Aorta (tissue), 5 donors: Measurements from ENCODE around the gene IL1F10. TPM values are rescaled to one million over a fixed set of nuclear protein-coding genes. Genes with fewer than 3 reads are reported as not detected.

Source experiments
- ATAC-seq: fragments of 200-7000 bp; cut with Tn5 transposase; one replicate; pipeline ENCODE4 v1.9.1; 2022; ENCODE audit warnings: moderate library complexity; ENCODE audit not compliant: low FRiP score
- DNase-seq, 2 donors: peaks; one replicate each; pipeline ENCODE4 v3.0.0-alpha.2; 2020
- H3K27ac ChIP-seq, 2 donors: one replicate each; pipeline ENCODE4 v1.5.1; 2013; ENCODE audit warnings: low read length in 2 of 2, mild to moderate bottlenecking in 2 of 2, moderate library complexity in 2 of 2, control low read depth in 1 of 2, inconsistent platforms in 1 of 2, low read depth in 1 of 2
- H3K27me3 ChIP-seq, 2 donors: one replicate each; pipeline ENCODE4 v1.6.1; 2013; ENCODE audit warnings: control low read depth in 1 of 2, low read length in 1 of 2, mild to moderate bottlenecking in 1 of 2, moderate library complexity in 1 of 2; ENCODE audit not compliant: insufficient read depth in 2 of 2, control insufficient read depth in 1 of 2
- H3K36me3 ChIP-seq, 2 donors: one replicate each; pipeline ENCODE4 v1.6.1; 2013; ENCODE audit warnings: control low read depth in 1 of 2, low read length in 1 of 2, mild to moderate bottlenecking in 1 of 2; ENCODE audit not compliant: insufficient read depth in 2 of 2, control insufficient read depth in 1 of 2
- H3K4me1 ChIP-seq, 2 donors: one replicate each; pipeline ENCODE4 v1.6.1; 2013; ENCODE audit warnings: low read length in 2 of 2, control low read depth in 1 of 2, mild to moderate bottlenecking in 1 of 2, moderate library complexity in 1 of 2; ENCODE audit not compliant: insufficient read depth in 2 of 2, control insufficient read depth in 1 of 2
- H3K4me3 ChIP-seq, 2 donors: one replicate each; pipeline ENCODE4 v1.5.1; 2013; ENCODE audit warnings: low read length in 2 of 2, control low read depth in 1 of 2, mild to moderate bottlenecking in 1 of 2
- H3K9me3 ChIP-seq: one replicate; pipeline ENCODE4 v1.6.1; 2013; ENCODE audit warnings: mild to moderate bottlenecking, low read length; ENCODE audit not compliant: control insufficient read depth
- WGBS, 2 donors: extraction: QIAGEN DNeasy Blood & Tissue Kit; methylation state at CpG; one replicate each; pipeline ENCODE4 v1.1.7; 2013; 5-methylcytosine and 5-hydroxymethylcytosine counted together
- intact Hi-C, 2 donors: fragments of 100-400 bp; cut with DNase I; formaldehyde crosslinking; loops; one replicate each; pipeline versions ENCODE4 v1.14.2 to v1.15.0; 2022
- polyA plus RNA-seq, 2 donors: library from polyadenylated mRNA; stranded (reverse); fragments of 200-250 nt; gene quantifications; one replicate each; pipeline ENCODE4 v1.2.3, GENCODE V29; 2013
- total RNA-seq, 2 donors: library from RNA; stranded (reverse); fragmentation: NEBNext Ultra II Directional; extraction: Animal tissue kit (Norgen Biotek cat#: 25700); gene quantifications; one replicate each; pipeline ENCODE4 v1.2.1, GENCODE V29; 2021
- donor health status: healthy with polysubstance abuse.
- donor health status: Bipolar disorder and iron deficiency.
- donor health status: DM: no; HTN: no; CAD: no.
- donor health status: DM: no; HTN: no; CAD: no.
- donor health status: DM: yes; HTN: yes; CAD: no.

The IL1F10 gene
- total and polyA plus RNA-seq, 4 donors: not detected

DNA sequence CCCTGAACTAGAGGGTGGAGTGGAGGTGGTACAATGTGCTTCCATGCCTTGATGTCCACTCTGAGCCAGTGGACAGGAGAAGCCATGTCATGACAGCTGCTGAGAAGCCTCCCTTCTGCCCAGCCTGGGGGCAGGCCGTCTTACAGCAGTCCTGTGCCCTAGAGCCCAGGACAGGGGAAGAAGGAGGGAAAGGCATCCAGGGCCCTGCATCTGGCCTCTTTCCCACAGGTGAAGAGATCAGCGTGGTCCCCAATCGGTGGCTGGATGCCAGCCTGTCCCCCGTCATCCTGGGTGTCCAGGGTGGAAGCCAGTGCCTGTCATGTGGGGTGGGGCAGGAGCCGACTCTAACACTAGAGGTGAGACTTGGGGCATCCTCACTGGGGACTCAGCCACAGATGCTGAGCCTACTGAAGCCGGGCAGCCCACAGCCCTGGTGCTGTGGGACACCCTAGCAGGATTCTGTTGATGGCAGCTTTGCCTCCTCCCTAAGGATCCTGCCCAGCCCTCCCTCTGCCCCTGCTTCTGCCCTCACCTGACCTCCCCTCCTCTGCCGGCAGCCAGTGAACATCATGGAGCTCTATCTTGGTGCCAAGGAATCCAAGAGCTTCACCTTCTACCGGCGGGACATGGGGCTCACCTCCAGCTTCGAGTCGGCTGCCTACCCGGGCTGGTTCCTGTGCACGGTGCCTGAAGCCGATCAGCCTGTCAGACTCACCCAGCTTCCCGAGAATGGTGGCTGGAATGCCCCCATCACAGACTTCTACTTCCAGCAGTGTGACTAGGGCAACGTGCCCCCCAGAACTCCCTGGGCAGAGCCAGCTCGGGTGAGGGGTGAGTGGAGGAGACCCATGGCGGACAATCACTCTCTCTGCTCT lies 5.6 kb upstream of the IL1F10 start:
- DNase-seq: no peak
- Histone ChIP-seq H3K27me3 (no peaks in the 10 kb centered on the region), H3K9me3 (peaks cover 3% of the 10 kb centered on the region), H3K27ac (no peak overlapping the region), H3K4me3 (no peak overlapping the region), H3K4me1 (no peaks in the 10 kb centered on the region), H3K36me3 (no peaks in the 10 kb centered on the region)
- WGBS, 2 donors: 86 to 87% methylated on average over 18 of the region's 18 CpGs
- intact Hi-C loops: no loop called here
- no peak for ATAC-seq

GRCh38 chr2:113064281-113064680 lies 3.5 kb upstream of the IL1F10 start:
- Histone ChIP-seq H3K27me3 (no peaks in the 10 kb centered on the region), H3K27ac (no peak overlapping the region), H3K4me3 (no peak overlapping the region), H3K4me1 (no peaks in the 10 kb centered on the region), H3K9me3 (peaks cover 3% of the 10 kb centered on the region), H3K36me3 (no peaks in the 10 kb centered on the region)
- DNase-seq: no peak
- intact Hi-C loops: no loop called here
- ATAC-seq: no peak
- WGBS, 2 donors: 81 to 84% methylated on average over 5 of the region's 5 CpGs

DNA sequence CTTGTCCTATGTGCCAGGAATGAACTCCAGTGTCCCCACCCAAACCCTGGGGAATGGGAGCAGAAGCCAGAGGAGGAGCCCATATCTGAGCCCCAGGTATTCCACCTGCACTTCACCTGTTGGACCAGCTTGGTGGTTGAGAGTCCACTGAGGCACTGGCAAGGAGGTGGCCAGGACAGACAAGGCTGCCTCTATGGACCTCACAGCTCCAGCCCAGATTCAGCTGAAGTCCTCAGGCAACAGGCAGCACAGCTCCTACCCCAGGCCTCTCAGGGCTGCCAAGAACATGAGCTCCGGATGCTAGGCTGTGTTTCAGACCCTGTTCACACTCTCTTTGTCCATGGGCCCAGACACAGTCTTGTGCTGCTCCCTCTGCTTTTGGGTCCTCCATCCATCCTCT lies 2.9 kb upstream of the IL1F10 start:
- H3K27me3 ChIP-seq: no peaks in the 10 kb centered on the region
- peaks cover 3% of the 10 kb centered on the region for H3K9me3 ChIP-seq
- no peaks in the 10 kb centered on the region for H3K4me1 ChIP-seq
- DNase-seq (no peak), ATAC-seq (no peak)
- H3K4me3 ChIP-seq: no peak overlapping the region
- no peak overlapping the region for H3K27ac ChIP-seq
- 79 to 81% methylated on average over 1 of the region's 1 CpG for WGBS, 2 donors
- H3K36me3 ChIP-seq: no peaks in the 10 kb centered on the region
- intact Hi-C loops: no loop called here

DNA sequence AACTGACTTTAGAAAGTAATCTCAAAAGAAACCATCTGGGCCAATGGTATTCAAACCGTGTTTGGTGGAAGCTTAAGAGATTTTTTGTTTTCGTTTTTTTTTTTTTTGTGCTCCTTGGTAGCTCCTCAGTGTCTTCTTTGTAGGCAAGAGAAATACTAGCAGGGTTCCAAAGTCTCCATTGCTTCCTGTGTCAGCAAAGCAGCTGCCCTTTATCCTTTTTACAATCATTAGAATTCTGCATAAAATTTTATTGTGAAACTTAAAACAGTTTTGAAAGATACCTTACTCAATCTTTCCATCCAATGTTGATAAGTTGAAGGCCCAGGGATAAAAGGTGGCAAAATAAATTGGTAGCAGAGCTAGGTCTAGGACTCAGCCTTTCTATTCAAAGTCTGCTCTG lies 479 bp downstream of the IL1F10 start:
- WGBS, 2 donors: 67 to 69% methylated on average over 2 of the region's 2 CpGs
- DNase-seq: no peak
- ATAC-seq: no peak
- no peaks in the 10 kb centered on the region for H3K36me3 ChIP-seq
- H3K4me3 ChIP-seq: no peak overlapping the region
- H3K27ac ChIP-seq: no peak overlapping the region
- intact Hi-C loops: no loop called here
- H3K4me1 ChIP-seq: no peaks in the 10 kb centered on the region
- no peaks in the 10 kb centered on the region for H3K27me3 ChIP-seq
- peaks cover 3% of the 10 kb centered on the region for H3K9me3 ChIP-seq

DNA sequence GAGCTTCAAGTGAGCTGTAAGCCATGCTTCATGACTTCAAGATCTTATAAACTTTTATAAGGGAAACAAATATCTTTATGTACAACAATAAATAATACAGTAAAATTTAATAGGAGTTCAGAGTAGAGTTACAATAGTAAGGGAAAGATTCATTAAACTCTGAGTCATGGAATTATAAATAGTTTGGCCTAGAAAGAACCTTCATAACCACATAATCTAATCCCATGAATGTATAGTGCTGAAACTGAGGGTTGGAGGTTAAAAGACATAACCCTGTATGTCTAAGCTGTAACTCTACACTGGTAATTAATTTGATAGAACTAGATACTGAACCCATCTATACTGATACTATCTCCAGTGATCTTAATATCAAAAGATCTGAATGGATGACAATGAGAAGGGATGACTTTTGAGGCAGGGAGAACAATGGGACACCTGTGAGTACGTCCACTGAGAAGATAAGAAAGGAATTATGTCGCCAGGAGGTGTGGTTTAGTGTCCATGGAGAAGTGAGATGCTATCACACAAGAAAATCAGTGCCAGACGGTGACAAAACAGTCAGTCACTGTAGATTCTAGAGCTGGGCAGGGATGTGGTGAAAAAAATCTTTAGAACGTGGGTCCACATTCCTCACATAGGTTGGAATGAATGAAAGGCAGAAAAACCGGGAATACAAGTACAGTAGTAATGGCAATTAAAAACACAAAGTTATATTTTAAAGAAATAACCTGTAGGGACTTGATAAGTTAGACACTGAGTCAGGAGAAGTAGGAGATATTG lies 1.1 kb downstream of the IL1F10 start:
- Histone ChIP-seq H3K36me3 (no peaks in the 10 kb centered on the region), H3K27me3 (no peaks in the 10 kb centered on the region), H3K4me1 (no peaks in the 10 kb centered on the region), H3K4me3 (no peak overlapping the region), H3K9me3 (peaks cover 3% of the 10 kb centered on the region), H3K27ac (no peak overlapping the region)
- WGBS, 2 donors: 14 to 27% methylated on average over 5 of the region's 5 CpGs
- DNase-seq (no peak), ATAC-seq (no peak)
- intact Hi-C loops: no loop called here

GRCh38 chr2:113069676-113070605 lies 2.2 kb downstream of the IL1F10 start:
- Histone ChIP-seq H3K36me3 (no peaks in the 10 kb centered on the region), H3K4me1 (no peaks in the 10 kb centered on the region), H3K9me3 (peaks cover 2% of the 10 kb centered on the region), H3K4me3 (no peak overlapping the region), H3K27ac (no peak overlapping the region), H3K27me3 (no peaks in the 10 kb centered on the region)
- 78 to 87% methylated on average over 4 of the region's 4 CpGs for WGBS, 2 donors
- ATAC-seq (no peak), DNase-seq (no peak)
- intact Hi-C loops: no loop called here

GRCh38 chr2:113070606-113070975 lies 2.8 kb downstream of the IL1F10 start:
- no peaks in the 10 kb centered on the region for H3K4me1 ChIP-seq
- DNase-seq: no peak
- intact Hi-C loops: no loop called here
- ATAC-seq: no peak
- no peak overlapping the region for H3K27ac ChIP-seq
- WGBS, 2 donors: 75 to 77% methylated on average over 1 of the region's 1 CpG
- no peak overlapping the region for H3K4me3 ChIP-seq
- no peaks in the 10 kb centered on the region for H3K27me3 ChIP-seq
- no peaks in the 10 kb centered on the region for H3K36me3 ChIP-seq
- H3K9me3 ChIP-seq: no peaks in the 10 kb centered on the region

- Histone ChIP-seq H3K27me3 (no peaks in the 10 kb centered on the region), H3K27ac (no peak overlapping the region), H3K4me1 (no peaks in the 10 kb centered on the region), H3K36me3 (no peaks in the 10 kb centered on the region), H3K4me3 (no peak overlapping the region), H3K9me3 (no peaks in the 10 kb centered on the region)
- DNase-seq: no peak
- WGBS, 2 donors: 30 to 45% methylated on average over 4 of the region's 4 CpGs
- no peak for ATAC-seq
- intact Hi-C loops: no loop called here
These were observed 4.8 kb downstream of the IL1F10 start for GRCh38 chr2:113072584-113072983.
